Germinal center (tissue), 1 donor: ENCODE data around the gene ZNHIT2.
"Not testable (repeated sequence)": the region's sequence is repeated elsewhere in the genome, so short reads cannot be mapped to it uniquely, and the experiment has no call there.

Source experiments
- DNase-seq: peaks from one replicate; pipeline ENCODE4 v3.0.0; 2012; ENCODE audit warnings: mixed read lengths, low spot score

The ZNHIT2 gene

GRCh38 chr11:65117206-65118096 lies at the start of gene ZNHIT2:
ZNHIT2 (minus strand) TSS chr11:65117701; CDS start chr11:65117653, 48 bp downstream.
- DNase-seq: peak; percentile 92

GRCh38 chr11:65166893-65167292 lies 49.4 kb upstream of the ZNHIT2 start:
- DNase-seq: no peak

GRCh38 chr11:65165410-65166317 lies 48.2 kb upstream of the ZNHIT2 start:
- DNase-seq: no peak

- DNase-seq: no peak
Measured at GRCh38 chr11:65163684-65164083, 46.2 kb upstream of the ZNHIT2 start.

GRCh38 chr11:65160643-65161042 lies 43.1 kb upstream of the ZNHIT2 start:
- no peak for DNase-seq

GRCh38 chr11:65159012-65159411 lies 41.5 kb upstream of the ZNHIT2 start:
- DNase-seq: peak; percentile 68

- no peak for DNase-seq
Measured at GRCh38 chr11:65157336-65157735, 39.8 kb upstream of the ZNHIT2 start.

GRCh38 chr11:65156926-65157325 lies 39.4 kb upstream of the ZNHIT2 start:
- DNase-seq: no peak

- DNase-seq: no peak
Measured at GRCh38 chr11:65156256-65156655, 38.8 kb upstream of the ZNHIT2 start.

- no peak for DNase-seq
Measured at GRCh38 chr11:65152122-65152521, 34.6 kb upstream of the ZNHIT2 start.

GRCh38 chr11:65151331-65151899 lies 33.9 kb upstream of the ZNHIT2 start:
- no peak for DNase-seq

- no peak for DNase-seq
Measured at GRCh38 chr11:65150509-65151299, 33.2 kb upstream of the ZNHIT2 start.

GRCh38 chr11:65150131-65150508 lies 32.6 kb upstream of the ZNHIT2 start:
- DNase-seq: not testable (repeated sequence)

GRCh38 chr11:65148657-65149056 lies 31.2 kb upstream of the ZNHIT2 start:
- no peak for DNase-seq

- DNase-seq: no peak
Measured at GRCh38 chr11:65147352-65148075, 30.0 kb upstream of the ZNHIT2 start.

GRCh38 chr11:65141896-65142494 lies 24.5 kb upstream of the ZNHIT2 start:
- no peak for DNase-seq

- no peak for DNase-seq
Measured at GRCh38 chr11:65136515-65137096, 19.1 kb upstream of the ZNHIT2 start.

GRCh38 chr11:65135633-65136145 lies 18.2 kb upstream of the ZNHIT2 start:
- DNase-seq: no peak

GRCh38 chr11:65134952-65135632 lies 17.6 kb upstream of the ZNHIT2 start:
- peak; percentile 96 for DNase-seq
